22Rv1 (cell line): ENCODE results near the gene MACROH2A1.

Source experiments
- ZFX ChIP-seq: fragments of 450-650 bp; IDR thresholded peaks from 2 replicates; pipeline ENCODE4 v1.6.1; 2017; ENCODE audit warnings: antibody characterized with exemption, borderline replicate concordance
- TF ChIP-seq, protein P1 (sequence below): fragments of 450-650 bp; IDR thresholded peaks from 2 replicates; pipeline ENCODE4 v1.5.1; 2017; ENCODE audit warnings: mild to moderate bottlenecking

GRCh38 chr5:135310328-135310989, 88.6 kb downstream of the MACROH2A1 start:
- TF ChIP-seq, protein P1, sequence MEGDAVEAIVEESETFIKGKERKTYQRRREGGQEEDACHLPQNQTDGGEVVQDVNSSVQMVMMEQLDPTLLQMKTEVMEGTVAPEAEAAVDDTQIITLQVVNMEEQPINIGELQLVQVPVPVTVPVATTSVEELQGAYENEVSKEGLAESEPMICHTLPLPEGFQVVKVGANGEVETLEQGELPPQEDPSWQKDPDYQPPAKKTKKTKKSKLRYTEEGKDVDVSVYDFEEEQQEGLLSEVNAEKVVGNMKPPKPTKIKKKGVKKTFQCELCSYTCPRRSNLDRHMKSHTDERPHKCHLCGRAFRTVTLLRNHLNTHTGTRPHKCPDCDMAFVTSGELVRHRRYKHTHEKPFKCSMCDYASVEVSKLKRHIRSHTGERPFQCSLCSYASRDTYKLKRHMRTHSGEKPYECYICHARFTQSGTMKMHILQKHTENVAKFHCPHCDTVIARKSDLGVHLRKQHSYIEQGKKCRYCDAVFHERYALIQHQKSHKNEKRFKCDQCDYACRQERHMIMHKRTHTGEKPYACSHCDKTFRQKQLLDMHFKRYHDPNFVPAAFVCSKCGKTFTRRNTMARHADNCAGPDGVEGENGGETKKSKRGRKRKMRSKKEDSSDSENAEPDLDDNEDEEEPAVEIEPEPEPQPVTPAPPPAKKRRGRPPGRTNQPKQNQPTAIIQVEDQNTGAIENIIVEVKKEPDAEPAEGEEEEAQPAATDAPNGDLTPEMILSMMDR, result no peak
- TF ChIP-seq ZFX, result no peak
